KOPT-K1 (cell line): ENCODE measurements around the gene KIAA0513.
"Not testable (repeated sequence)": the region's sequence is repeated elsewhere in the genome, so short reads cannot be mapped to it uniquely, and the experiment has no call there.

Experiments
- H3K27ac ChIP-seq: fragments of 200-600 bp; sonication (generic); 2 replicates; pipeline ENCODE4 v1.5.1; 2016; ENCODE audit warnings: antibody characterized with exemption, mild to moderate bottlenecking, low read depth, low read length; ENCODE audit not compliant: poor library complexity, severe bottlenecking
- H3K36me3 ChIP-seq: fragments of 200-600 bp; sonication (generic); 2 replicates; pipeline ENCODE4 v1.5.1; 2017; ENCODE audit warnings: antibody characterized with exemption, mild to moderate bottlenecking, low read length, moderate library complexity; ENCODE audit not compliant: insufficient read depth
- H3K9me3 ChIP-seq: fragments of 200-600 bp; sonication (generic); 2 replicates; pipeline ENCODE4 v1.5.1; 2017; ENCODE audit warnings: antibody characterized with exemption, low read length, mild to moderate bottlenecking; ENCODE audit not compliant: insufficient read depth, poor library complexity, severe bottlenecking

The KIAA0513 gene

DNA sequence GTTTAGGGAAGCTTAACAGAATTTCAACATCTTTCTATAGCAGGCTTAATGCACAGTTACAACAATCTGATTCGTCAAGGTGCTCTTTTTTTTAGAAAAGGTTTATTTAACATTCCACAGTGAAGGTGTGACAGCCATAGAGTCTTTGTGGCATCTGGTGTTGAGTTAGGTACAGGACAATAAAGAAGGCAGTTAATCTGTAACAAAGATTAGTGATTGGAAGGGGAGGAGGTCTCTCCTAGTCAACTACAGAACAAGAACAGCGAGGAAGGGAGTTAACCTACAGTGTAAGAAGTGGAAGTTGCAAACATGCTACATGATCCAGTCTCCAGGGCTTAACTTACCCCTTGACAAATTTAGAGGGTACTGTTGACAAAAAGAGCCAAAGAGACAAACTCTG is 13.3 kb upstream of the KIAA0513 start:
- Histone ChIP-seq H3K9me3 (no peaks in the 10 kb centered on the region), H3K36me3 (no peaks in the 10 kb centered on the region), H3K27ac (no peak overlapping the region)

GRCh38 chr16:85015481-85016187 is 12.0 kb upstream of the KIAA0513 start:
- no peaks in the 10 kb centered on the region for H3K9me3 ChIP-seq
- H3K36me3 ChIP-seq: no peaks in the 10 kb centered on the region
- H3K27ac ChIP-seq: no peak overlapping the region

- no peak overlapping the region for H3K27ac ChIP-seq
- no peaks in the 10 kb centered on the region for H3K9me3 ChIP-seq
- no peaks in the 10 kb centered on the region for H3K36me3 ChIP-seq
Measured at GRCh38 chr16:85017151-85017550, 10.4 kb upstream of the KIAA0513 start.

- Histone ChIP-seq H3K36me3 (no peaks in the 10 kb centered on the region), H3K27ac (no peak overlapping the region), H3K9me3 (no peaks in the 10 kb centered on the region)
Measured at GRCh38 chr16:85017633-85018032, 10.0 kb upstream of the KIAA0513 start.

DNA sequence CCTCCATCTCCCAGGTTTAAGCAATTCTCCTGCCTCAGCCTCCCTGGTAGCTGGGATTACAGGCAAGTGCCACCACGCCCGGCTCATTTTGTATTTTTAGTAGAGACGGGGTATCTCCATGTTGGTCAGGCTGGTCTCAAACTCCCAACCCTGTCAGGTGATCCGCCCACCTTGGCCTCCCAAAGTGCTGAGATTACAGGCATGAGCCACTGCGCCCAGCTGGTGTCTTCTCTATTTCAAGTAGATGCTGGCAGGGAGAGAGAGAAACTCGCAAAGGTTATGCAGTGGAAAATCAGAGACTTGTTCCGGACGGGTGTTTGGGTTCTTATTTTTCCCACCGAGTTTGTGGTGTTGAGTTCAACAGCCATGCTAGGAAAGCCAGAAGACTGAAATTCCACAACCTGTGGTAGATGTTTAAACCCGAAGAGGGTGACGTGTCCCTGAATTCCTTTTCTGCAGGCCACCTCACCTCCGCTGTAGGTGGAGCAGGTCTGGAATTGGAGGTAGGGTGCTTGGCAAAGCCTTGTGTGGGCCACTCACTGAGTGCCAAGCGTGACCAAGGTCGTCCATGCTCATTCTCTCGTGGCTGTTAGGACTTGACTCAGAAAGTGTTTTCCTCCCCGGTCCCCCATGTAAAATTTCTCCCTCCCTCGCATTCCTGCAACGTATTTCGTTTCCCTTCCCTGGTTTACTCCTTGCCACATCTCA is 8.9 kb upstream of the KIAA0513 start:
- Histone ChIP-seq H3K27ac (no peak overlapping the region), H3K9me3 (no peaks in the 10 kb centered on the region), H3K36me3 (no peaks in the 10 kb centered on the region)

DNA sequence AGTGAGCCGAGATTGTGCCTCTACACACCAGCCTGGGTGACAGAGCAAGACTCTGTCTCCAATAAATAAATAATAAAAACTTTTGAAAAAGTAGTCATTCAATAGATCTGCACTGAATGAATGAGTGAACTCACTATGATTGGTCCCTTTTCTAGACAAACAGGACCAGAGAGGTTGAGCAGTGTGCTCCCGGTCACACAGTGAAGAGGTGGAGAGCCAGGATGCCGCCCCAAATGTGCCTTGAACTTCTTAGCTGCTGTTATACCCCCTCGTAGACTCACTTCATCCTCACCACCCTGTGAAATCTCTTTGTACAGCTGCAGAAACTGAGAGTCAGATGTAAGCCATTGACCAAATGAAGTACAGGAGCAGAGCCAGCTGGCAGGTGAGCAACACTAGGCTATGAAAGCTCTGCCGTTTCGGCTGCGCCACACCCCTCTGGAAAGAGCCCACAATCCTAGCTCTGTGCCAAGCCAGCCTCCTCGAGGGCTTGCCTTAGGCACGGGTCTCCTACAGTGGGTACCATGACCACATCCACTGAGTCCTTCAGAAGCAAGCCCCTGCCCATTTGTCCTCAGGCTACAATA is 7.8 kb upstream of the KIAA0513 start:
- no peaks in the 10 kb centered on the region for H3K9me3 ChIP-seq
- no peaks in the 10 kb centered on the region for H3K36me3 ChIP-seq
- no peak overlapping the region for H3K27ac ChIP-seq

DNA sequence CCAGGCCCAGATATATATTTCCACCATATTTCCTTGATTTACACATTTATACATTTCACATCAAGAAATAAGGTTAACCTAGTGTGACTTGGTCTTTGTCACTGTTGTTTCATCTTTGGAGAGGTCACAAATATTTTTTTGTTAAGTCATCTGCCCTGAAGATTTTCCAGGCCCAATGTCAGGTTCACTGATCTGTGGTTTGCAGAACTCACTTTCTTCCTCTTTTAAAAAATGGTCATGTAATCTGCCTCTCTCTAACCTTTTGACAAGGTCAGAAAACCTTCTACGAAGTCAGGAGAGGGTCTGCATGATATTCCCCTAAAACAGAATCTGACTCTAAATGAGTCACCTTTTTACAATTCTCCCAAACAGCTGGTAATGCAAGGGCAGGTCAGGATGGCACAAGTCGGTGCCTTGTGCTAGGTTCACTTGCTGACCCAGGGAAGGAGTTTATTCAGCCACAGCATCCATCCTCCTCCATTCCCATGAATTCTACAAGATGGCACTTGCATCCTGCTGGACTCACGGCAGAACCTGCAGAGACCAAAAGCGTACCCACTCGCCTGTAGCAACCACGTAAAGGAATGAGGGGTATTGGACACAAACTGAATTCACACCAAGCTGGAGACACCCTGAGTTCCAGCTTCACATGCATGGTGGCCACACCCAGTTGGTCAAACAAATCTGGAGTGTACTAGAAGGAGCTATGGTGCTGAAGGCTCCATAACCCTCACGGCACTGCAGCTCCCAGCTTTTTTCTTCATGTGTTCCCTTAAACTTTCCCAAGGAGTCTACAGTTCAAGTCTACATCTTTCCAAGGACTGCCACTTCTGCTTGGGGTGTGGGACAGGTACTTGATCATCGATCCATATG is 1.6 kb upstream of the KIAA0513 start:
- no peak overlapping the region for H3K27ac ChIP-seq
- H3K9me3 ChIP-seq: no peaks in the 10 kb centered on the region
- no peaks in the 10 kb centered on the region for H3K36me3 ChIP-seq

DNA sequence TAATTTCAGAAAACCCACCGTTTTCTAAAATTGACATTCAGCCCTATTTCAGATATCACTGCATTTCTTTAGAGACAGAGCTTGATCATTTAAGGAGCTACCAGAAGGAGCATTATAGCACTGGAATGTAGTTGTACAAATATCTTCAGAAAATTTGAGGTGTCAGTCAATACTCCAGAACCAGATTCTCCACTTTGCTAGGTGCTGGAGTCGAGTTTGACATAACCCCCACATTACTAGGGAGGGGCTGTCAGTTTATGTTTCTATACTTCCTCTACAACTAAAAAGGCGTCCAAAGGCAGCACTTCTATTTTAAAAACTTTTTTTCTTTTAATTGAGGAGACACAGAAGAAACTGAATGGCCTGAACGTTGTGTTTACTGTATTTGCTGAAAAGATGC is 892 bp upstream of the KIAA0513 start:
- no peak overlapping the region for H3K27ac ChIP-seq
- H3K9me3 ChIP-seq: no peaks in the 10 kb centered on the region
- H3K36me3 ChIP-seq: no peaks in the 10 kb centered on the region

DNA sequence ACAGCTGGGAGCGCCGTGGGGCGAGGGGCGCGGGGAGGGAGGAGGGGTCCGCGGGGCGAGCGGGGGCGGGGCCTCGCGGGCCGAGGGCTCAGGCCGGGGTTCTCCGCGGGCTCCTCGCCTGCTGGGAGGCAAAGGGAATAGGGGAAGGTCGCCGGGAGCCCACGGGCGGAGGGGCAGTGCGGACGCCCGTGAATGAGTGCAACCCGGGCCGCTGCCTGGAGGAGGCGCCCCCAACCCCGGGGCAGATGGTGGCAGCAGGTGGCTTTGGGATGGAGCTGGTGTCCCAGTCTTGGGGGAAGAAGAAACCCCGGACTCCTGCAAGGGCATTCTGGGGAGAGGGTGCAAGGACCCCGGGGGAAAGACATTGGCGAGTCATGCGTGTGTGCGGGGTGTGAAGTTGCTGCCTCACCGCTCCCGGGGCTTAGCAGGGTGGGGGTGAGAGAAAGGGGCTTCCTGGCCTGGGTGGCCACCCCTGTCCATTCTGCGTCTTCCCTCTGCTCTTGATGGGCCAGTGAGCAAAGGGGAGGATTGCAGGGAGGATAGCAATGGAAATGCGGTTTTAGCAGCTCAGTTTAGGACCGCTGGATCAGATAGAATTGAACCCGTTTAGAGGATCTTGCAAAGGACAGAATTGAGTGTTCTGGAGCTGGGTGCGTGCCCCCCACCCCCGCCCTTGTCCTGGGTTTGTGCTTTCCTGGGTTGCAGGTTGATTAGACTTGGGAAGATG is 526 bp downstream of the KIAA0513 start:
- no peaks in the 10 kb centered on the region for H3K36me3 ChIP-seq

DNA sequence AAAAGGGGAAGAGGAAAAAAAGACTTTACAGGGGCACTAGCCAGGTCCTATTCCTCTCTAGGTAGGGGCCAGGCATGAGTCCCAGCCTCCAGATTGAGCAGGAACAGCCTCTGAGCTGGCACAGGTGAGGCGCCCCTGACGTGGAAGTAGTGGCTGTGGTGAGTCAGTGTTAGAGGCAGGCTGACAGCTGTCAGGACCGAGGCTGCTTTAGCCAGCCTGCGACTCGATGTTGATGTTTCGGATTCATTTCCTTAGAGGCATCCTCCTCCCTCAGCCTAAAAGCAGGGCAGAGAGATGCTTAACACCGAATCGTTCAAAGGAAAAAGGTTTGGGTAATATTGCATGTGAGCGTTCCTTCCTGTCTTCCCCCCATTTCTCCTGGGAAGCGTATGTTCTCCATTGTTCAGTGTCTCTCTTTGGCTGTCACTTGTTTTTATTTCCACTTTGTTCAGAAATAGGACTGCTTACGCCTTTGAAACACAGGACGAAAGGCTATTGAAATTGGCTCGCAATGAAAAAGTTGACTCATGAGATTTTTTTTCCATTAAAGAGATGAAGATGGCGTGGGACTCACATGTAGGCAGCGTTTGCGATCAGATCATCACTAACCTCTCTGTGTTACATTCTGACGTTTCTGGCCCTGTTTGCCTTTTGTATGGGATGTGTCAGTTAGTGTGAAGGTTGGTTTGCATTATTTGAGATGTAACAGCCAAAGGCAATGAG is 1.3 kb downstream of the KIAA0513 start:
- H3K9me3 ChIP-seq: no peaks in the 10 kb centered on the region
- no peaks in the 10 kb centered on the region for H3K36me3 ChIP-seq
- no peak overlapping the region for H3K27ac ChIP-seq

More for the DNA sequence above, 526 bp downstream of the KIAA0513 start:
- Histone ChIP-seq H3K27ac (peak overlapping the region; percentile 52), H3K9me3 (no peaks in the 10 kb centered on the region)

DNA sequence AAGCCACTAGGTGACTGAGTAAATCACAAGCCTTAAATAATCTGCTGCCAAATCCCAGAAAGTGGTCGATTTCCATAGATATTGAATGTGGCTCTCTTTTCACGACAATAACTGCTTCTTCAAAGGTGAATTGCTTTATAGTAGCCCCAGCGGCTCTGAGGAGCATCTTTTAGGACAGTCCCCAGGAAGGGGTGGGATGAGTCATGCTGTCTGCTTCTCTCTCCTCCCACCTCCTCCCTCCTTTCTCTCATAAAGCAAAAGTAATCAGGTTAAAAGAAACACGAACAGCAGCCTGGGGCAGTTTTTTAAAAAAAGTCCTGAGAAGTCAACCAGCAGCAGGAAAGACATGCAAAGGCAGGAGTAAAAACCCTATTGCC is 1.8 kb downstream of the KIAA0513 start:
- no peaks in the 10 kb centered on the region for H3K36me3 ChIP-seq
- H3K9me3 ChIP-seq: no peaks in the 10 kb centered on the region
- H3K27ac ChIP-seq: no peak overlapping the region

DNA sequence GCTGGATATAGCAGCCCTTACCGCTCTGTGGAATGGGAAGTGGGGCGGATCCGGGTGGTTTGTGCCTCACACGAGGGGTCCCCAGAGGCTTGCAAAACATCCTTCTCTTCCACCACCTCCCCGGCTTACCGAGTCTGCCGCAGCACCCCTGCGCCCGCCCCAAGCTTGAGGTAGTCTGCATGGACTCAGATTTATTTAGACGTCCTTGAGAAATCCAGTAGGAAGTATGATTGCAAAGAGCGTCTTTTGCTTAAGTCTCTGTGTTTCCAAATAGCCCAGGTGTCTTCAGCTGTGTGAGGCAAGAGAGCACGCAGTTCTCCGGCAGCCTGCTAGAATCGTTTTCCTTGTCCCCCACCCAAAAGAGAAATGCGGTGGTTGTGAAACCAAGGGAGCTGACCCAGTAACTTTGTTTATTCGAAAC is 2.4 kb downstream of the KIAA0513 start:
- no peaks in the 10 kb centered on the region for H3K36me3 ChIP-seq
- H3K27ac ChIP-seq: no peak overlapping the region
- H3K9me3 ChIP-seq: no peaks in the 10 kb centered on the region

DNA sequence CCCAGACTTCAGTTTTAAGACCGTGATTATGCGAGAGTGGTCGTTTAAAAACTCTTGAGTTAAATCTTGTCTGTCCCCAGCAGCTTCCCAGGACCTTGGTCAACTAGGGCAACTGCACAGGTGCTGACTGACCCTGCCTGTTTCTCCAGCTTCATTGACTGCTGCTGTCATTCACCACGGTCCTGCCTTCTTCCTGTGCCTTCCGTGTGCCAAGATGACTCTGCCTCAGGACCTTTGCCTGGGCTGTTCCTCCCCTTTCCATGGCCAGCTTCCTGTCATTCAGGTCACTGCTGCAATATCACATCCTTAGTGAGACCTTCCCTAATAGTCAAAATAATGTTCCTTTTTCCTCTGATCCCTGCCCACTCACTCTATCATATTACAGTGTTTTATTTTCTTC is 3.9 kb downstream of the KIAA0513 start:
- no peak overlapping the region for H3K27ac ChIP-seq
- H3K36me3 ChIP-seq: no peaks in the 10 kb centered on the region
- no peaks in the 10 kb centered on the region for H3K9me3 ChIP-seq

GRCh38 chr16:85032187-85032586 is 4.6 kb downstream of the KIAA0513 start:
- not testable (repeated sequence) for H3K9me3 ChIP-seq, H3K36me3 ChIP-seq, H3K27ac ChIP-seq
